ENCODE results near the gene HLA-F. TPM values are rescaled to one million over a fixed set of nuclear protein-coding genes. Genes with fewer than 3 reads are reported as not detected.

The HLA-F gene
- total RNA-seq, 1 experiment from 2014 or later, result 3.8 TPM

Other genes with a start within 250 kb of the HLA-F start
- not detected in 2 replicates for gene MAS1L, start 235.5 kb upstream of the HLA-F start, total RNA-seq (2014; rRNA removed; shearing (Covaris generic))
- gene UBD, start 163.7 kb upstream of the HLA-F start, total RNA-seq (2014; rRNA removed; shearing (Covaris generic)), result not detected in 2 replicates
- gene OR2H2, start 138.3 kb upstream of the HLA-F start, total RNA-seq (2014; rRNA removed; shearing (Covaris generic)), result not detected in 2 replicates
- gene GABBR1, start 90.3 kb upstream of the HLA-F start, total RNA-seq (2014; rRNA removed; shearing (Covaris generic)), result 21.8 and 23.2 TPM in 2 replicates
- 1.4 and 2.0 TPM in 2 replicates for gene MOG, start 66.3 kb upstream of the HLA-F start, total RNA-seq (2014; rRNA removed; shearing (Covaris generic))
- gene ZFP57, start 42.3 kb upstream of the HLA-F start, total RNA-seq (2014; rRNA removed; shearing (Covaris generic)), result 0.10 and 0.74 TPM in 2 replicates
- gene HLA-G, start 104.4 kb downstream of the HLA-F start, total RNA-seq (2014; rRNA removed; shearing (Covaris generic)), result 0.41 and 0.48 TPM in 2 replicates
- gene HLA-A, start 219.1 kb downstream of the HLA-F start, total RNA-seq (2014; rRNA removed; shearing (Covaris generic)), result 55.5 and 73.8 TPM in 2 replicates